GM19238 (cell line): ENCODE data around the gene USF2.

Experiments used
- DNase-seq: peaks from one replicate; pipeline ENCODE4 v3.0.0; 2011; ENCODE audit warnings: low spot score; ENCODE audit not compliant: insufficient read length

USF2 gene

DNA sequence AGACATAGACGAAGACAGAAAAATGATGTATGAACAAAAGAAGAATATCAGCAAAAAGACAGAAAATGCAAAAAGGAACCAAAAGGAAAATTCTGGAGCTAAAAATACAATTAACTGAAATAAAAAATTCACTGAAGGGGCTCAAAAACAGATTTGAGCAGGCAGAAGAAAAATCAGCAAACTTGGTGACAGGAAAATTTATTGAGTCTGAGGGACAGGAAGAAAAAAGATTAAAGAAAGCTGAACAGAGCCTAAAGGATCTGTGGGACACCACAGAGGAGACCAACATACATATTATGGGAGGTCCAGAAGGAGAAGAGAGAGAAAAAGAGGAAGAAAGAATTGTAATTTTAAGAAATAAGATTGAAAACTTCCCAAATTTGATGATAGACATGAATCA, 27.3 kb upstream of the USF2 start:
- DNase-seq: no peak

DNA sequence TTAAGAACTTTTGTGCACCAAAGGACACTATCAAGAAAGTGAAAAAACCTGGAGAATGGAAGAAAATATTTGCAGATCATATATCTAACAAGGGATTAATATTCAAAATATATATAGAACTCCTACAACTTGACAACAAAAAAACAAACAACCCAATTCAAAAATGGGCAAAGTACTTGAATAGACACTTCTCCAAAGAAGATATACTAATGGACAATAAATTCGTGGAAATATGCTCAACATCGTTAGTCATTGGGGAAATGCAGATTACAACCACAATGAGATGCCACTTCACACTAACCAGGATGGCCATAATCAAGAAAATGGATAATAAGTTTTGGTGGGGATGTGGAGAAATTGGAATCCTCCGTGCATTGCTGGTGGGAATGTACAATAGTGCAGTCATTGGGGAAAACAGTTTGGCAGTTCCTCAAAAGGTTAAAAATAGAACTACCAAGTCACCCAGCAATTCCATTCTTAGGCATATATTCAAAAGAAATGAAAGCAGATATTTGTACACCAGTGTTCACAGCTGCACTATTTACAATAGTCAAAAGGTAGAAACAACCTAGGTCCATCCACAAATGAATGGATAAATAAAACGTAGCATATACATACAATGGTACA, 22.2 kb upstream of the USF2 start:
- DNase-seq: no peak

DNA sequence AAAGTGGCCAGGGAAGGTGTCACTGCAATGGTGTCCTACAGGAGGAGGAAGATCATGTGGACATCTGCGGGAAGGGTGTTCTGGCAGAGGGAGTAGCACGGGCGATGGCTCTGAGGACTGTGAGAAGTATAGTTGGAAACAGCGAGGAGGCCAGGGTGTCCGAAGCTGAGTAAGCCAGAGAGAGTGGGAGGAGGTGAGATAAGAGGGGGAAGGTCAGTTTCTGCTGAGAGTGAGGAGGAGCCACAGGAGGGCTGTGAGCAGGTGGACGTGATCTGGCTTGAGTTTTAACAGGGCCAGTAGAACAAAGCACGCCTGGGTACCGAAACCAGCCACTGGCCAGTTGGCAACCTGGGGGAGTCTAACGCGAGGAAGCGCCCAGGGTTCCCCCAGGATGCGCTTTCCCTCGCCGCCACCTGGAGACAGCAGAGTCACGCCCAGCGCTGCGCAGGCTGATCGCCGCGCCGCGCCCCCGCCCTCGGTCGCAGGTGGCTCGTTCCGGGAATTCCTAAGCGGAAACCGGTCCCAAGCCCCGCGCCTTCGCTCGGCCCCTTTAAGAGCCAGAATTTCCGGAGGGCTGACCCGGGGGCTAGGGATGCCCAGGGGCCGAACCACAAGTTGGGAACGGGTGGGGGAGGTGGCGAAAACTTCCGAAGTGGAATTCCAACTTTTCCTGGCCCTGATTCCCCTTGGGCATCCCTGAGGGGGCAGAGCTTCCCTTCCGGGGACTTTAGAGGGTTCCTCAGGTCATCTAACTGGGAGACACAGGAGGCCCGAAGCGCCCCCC, 21.0 kb upstream of the USF2 start:
- peak; percentile 61 for DNase-seq

DNA sequence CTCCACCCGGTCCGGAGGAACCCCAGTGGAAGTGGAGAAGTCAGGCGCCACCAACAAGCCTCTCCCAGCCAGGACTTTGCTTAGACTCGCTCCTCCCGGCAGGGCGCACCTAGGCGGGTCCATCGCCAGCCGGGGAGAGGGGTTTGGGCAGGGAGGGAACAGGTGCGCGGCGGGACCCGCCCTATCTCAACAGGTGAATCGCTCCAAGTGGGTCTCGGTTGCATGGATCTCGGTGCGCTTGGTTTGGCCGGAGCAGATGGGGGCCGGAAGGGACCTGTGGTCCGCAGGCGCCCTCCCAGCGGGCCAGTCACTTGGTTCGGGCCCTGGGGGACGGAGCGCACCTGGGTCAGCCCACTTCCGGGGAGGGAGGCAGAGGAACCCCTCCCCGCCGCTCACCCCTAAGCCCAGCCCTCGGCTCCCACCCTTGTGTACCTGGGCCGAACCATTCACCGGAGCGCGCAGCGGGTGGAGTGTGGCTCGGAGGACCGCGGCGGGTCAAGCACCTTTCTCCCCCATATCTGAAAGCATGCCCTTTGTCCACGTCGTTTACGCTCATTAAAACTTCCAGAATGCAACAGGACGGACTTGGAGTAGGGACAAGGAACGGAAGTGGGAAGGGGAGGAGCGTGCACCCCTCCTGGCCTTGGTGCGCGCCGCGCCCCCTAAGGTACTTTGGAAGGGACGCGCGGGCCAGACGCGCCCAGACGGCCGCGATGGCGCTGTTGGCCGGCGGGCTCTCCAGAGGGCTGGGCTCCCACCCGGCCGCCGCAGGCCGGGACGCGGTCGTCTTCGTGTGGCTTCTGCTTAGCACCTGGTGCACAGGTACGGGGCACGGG, 20.2 kb upstream of the USF2 start, which contains the start of gene LSR:
Gene LSR, plus strand, starts transcription at position 693 of the 836 bp plus-strand sequence. Its CDS starts 21 bp downstream, at position 714.
- DNase-seq: peak; percentile 95

DNA sequence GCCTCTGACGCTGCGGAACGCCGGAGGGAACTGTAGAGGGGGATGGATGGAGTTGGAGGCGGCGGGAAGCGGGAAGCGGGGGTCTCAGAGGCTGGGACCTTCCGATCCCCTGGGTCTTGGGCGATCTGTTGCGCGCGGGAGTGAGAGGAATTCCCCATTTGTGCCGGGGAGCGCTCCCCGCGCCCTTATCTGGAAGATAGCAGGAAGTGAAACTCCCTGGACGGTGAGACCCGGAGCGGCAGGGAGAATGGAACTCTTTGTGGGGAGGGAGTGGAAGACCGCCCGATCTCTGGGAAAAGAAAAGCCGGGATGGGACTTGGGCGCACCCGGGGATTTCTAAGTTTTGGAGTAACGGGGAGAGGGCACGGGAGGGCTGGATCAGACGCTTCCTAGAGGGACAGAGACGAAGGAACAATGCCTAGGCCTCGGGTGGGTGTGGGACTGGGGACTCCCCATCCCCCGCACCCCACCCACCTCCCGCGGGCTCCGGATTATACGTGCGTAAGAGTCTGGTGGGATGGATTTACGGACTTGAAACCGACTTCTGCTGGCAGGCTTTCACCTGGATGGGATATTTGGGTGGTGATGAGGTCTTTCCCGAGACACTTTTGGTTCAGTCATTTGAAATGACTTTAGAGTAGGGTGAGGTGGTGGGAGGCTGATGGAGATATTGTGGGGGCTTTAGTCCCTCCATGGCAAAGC, 19.5 kb upstream of the USF2 start:
- no peak for DNase-seq

DNA sequence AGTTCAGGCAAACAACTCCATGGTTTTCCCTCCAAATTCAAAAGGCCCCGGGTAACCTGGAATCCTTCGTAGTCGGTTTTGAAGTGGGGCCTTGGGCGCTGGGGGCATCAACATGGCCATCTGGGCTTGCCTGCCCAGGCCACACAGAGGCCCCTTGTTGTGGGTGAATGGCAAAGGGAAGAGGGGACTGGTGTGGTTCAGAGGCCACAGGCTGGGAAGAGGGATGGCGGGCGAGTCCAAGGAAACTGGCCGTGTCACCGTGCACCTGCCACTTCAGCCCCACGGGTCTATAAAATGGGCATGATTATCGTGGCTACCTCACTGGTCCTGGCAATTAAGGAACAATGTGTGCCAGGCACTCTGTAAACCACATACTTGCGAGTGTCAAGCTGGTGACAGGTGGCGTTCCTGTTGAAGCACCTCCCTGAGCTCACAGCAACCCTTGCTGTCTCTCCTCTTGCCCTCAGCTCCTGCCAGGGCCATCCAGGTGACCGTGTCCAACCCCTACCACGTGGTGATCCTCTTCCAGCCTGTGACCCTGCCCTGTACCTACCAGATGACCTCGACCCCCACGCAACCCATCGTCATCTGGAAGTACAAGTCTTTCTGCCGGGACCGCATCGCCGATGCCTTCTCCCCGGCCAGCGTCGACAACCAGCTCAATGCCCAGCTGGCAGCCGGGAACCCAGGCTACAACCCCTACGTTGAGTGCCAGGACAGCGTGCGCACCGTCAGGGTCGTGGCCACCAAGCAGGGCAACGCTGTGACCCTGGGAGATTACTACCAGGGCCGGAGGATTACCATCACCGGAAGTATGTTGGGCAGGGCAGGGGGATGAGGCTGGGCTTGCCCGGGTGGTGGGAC, 18.7 kb upstream of the USF2 start:
- DNase-seq: no peak

DNA sequence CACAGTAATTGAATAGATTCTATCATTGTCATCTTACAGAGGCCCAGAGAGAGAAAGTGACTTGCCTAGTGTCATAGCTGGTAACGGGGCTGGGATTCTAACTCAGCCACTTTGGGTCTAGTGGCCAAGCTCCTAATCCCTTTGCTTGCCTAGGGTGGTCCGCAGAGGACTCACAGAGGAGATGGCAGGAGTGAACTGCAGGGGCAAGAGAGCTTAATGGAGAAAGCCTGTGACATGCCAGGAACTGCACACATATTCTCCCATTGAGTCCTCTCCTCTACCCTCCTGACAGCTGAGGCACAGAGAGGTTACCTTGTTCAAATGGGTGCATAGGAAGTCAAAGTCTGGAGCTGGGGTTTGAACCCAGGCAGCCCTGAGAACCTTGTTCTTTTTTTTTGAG, 17.3 kb upstream of the USF2 start:
- no peak for DNase-seq

DNA sequence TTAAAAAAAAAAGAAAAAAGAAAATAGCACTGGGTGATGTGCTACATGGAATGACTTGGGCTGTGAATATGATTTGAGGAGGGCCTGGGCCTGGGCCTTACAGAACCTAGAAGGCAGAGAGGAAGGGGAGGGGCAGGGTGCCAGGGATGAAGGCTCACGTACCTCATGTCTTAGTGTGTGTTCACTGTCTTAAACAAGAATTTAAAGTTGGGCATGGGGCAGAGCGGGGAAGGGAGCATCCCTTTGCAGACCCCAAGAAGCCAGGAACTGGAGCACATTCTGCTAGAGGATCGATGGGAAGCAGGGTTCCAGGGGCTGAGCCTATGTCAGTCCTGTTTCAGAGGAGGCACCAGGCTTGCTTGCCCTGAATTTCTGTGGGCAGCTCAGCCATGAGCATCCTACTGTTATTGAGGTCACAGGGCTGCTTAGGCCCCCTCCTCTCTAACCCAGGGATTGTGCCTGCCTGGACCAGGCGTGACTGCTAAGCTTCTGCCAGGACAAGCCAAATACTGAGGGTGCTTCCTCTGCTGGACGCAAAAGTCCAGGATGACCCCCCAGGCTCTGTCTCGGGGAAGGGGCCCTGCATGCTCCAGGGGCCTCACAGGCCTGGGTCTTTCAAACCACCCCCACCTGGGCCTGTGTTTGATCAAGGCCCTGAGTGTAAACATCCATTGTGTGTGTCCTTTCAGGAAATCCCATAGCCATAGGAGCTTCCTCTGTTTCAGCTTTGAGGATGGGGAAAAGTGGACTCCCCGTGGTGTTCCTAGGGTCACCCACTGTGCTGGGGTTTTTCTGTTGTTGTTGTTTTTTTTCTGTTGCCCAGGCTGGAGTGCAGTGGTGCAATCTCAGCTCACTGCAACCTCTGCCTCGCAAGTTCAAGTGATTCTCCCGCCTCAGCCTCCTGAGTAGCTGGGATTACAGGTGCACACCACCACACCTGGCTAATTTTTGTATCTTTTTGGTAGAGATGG, 15.2 kb upstream of the USF2 start:
- no peak for DNase-seq

DNA sequence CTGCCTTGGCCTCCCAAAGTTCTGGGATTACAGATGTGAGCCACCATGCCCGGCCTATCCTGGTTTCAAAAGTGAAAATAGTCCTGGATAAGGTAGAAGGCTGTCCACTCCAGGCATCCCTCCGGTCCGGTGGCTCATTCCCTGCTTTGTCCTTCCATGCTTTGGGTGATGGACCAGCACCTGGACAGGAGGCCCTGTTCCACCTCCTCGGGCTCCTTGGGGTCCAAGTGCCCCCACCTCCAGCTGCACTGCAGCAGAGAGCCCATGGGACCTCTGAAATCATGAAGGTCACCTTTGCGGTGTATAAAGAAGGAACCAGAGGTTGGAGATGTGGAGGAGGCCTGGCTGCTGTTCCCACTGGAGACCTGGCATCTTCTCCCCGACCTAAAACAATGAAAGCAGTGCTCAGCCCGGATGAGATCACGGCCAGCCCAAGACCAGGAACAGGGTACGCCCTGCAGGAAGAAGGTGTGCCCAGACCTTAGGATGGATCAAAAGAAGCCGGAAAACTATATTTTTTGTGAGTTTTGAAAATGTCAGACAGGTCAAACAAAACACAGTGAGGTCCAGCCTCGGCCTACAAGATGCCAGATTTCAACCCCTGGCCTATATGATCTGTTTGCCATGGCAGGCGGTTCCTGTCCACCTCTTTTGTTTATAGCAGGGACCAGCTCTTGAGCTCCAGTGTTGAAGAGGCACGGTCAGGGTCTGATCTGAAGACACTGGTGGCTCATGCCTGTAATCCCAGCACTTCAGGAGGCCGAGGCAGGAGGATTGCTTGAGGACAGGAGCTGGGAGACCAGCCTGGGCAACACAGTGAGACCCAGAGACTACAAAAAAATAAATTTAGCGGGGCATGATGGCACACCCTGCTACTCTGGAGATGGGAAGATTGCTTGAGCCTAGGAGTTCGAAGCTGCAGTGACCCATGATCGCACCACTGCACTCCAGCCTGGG, 14.1 kb upstream of the USF2 start:
- no peak for DNase-seq

DNA sequence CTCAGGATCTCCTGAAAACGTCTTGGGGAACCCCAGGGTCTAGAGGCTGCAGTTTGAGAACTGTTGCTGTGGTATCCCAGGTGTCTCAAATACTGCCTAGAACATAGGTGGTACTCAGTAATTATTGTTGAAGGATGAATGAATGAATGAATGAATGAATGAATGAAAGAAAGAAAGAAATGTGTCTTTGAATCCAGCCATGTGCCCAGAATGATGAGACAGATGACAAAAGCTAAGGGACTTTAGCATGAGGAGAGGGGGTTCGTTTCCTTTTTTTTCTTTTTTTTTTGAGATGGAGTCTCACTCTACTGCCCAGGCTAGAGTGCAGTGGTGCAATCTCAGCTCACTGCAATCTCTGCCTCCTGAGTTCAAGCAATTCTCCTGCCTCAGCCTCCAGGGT, 12.2 kb upstream of the USF2 start:
- no peak for DNase-seq

DNA sequence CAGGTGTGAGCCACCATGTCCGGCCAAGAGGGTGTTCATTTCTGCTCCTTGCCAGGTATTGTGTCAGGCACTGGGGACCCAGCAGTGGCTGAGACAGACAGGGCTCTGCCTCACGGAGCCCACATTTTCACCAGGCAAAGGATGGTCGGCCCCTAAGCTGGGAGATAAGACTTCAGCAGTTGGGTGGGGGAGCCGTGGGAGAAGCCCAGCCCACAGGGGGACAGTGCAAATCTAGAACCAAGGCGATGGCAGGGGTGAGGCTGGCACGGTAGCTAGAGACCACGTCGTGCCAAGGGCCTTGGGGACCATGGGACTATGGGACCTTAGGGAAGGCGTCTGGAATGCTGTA, 11.7 kb upstream of the USF2 start:
- no peak for DNase-seq

DNA sequence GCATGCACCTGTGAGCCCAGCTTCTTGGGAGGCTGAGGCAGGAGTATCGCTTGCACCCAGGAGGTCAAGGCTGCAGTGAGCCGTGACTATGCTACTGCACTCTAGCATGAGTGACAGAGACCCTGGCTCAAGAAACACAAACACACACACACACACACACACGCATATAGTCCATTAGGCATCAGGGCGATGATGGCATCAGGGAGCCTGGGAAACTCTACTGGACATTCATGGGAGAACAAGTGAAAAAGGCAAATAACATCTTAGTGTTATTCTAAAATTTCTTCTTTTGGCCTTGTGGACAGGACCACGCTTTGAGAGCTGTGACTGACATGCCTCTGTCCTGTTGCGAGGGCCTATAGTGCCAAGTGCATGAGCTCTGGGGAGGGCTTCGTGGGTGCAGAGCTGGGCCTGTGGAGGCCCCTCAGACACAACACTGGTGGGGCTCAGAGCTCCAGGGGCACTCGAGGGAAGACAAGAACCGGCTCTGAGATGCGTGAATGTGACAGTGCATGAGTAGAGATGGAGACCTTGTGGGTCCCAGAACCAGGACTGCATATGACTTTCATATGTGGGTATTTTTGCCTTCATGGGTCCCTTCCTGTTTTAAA, 8.0 kb upstream of the USF2 start:
- no peak for DNase-seq

DNA sequence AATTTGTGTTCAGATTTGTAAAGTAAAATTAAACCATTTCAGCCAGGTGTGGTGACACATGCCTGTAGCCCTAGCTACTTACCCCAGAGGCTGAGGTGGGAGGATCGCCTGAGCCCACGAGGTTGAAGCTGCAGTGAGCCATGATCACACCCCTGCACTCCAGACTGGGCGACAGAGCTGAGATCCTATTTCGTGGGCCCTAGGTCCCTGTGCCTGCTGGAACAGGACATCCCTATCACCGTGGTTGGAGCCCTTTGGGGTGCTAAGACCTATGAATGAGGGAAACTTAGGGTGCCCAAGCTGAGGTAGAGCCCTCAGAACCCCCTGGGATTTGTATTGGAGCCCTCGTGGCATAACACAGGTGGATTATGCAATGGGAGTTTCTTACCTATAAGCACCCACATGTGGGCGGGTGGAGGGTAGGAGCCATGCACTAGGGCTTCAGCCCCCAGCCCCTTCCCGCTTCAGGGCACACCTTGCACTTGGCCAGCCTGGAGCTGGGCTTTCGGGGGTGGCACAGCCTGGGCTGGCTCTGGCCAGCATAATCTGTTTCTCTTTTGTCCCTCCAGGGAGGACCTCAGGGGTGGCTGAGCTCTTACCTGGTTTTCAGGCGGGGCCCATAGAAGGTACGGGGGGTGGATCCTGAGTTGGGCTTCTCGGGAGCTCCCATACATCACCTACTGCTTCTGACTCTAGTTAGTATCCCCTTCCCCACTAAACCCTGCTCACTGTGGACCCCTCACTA, 7.2 kb upstream of the USF2 start:
- DNase-seq: no peak

DNA sequence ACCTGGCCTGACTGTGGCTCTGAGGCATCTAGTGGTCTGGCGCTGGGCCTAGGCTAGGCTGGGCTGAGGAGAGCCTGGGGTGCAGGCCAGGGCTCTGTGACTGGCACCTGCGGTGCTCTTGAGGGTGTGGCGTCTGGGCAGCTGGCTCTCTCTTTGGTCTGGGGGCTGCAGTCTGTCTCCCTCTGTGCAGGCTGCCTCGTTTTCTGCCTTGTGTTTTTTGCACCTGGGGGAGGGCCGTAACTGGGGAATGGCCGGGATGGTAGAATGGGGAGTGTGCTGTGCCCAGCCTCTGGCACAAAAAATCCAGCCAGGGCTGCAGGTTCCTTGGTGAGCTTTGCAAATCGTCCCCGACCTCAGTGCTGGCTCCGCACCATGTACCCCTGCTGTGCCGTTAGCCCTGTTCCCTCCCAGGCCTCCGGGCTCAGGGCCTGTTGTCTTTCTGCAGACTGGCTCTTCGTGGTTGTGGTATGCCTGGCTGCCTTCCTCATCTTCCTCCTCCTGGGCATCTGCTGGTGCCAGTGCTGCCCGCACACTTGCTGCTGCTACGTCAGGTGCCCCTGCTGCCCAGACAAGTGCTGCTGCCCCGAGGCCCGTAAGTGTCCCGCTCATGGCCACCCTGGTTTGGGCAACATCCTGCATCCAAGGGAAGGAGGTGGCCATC, 6.5 kb upstream of the USF2 start:
- DNase-seq: no peak

DNA sequence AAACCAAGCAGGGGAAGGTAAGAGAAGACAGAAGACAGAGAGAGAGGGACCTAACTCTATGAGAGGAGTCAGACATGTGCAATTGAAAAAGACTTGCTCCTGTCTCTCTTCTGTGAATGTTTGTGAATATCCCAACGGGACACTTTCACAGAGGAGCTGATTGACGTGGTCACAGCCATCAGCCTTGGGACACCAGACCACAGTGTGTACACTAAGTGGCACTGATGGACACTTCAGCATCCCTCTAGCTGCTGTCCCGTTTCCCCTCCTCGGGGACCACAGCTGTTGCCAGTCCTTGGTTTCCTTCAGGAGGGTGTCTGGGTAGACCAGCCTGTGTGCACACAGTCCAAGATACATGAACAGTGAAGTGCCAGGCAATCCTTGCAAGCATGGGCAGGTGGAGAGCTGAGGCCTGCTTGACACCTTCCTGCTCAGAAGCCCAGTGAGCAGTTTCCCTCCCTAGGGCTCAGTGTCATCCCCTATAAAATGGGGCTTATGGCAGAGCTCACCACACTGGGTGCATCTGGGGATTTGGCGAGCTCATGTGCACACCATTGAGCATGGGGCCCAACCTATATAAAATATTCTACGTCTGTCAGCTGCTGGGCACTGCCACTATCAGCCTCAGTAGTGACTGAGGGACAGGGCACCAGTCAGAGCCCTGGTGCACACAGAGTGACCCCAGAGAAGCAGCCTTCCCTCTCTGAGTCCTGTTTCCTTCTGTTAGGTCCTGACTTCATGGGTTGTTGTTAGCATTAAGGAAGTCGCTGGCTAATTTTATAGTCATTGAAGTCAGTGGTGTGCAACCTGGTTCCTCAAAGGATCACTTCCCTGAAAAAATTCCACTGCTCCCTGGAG, 4.3 kb upstream of the USF2 start:
- no peak for DNase-seq
